Bone marrow (tissue), 2 donors: Measurements from ENCODE around the gene ELAVL4.

Source experiments
- DNase-seq, 2 donors: peaks; one replicate each; lab custom pipeline; 2025; lab: John Stamatoyannopoulos, UW

The ELAVL4 gene

GRCh38 chr1:50108497-50109059 is at the start of gene ELAVL4:
TSS of gene ELAVL4 (plus strand) at chr1:50108920. CDS start at chr1:50109190, 270 bp downstream.
- no peak for DNase-seq

GRCh38 chr1:50060279-50060678 is 48.4 kb upstream of the ELAVL4 start:
- DNase-seq, result no peak

- no peak for DNase-seq
These were observed 41.9 kb upstream of the ELAVL4 start for GRCh38 chr1:50066806-50067205.

- DNase-seq, result no peak
These were observed 33.8 kb upstream of the ELAVL4 start for GRCh38 chr1:50074931-50075330.

- DNase-seq, result no peak
These were observed 31.4 kb upstream of the ELAVL4 start for GRCh38 chr1:50077273-50077672.

GRCh38 chr1:50080904-50081586 is 27.7 kb upstream of the ELAVL4 start:
- DNase-seq, result no peak

- DNase-seq, result no peak
These were observed 24.3 kb upstream of the ELAVL4 start for GRCh38 chr1:50084389-50084788.

- DNase-seq, result no peak
These were observed 17.7 kb upstream of the ELAVL4 start for GRCh38 chr1:50091068-50091467.

- DNase-seq, result no peak
These were observed 13.0 kb upstream of the ELAVL4 start for GRCh38 chr1:50095716-50096115.

GRCh38 chr1:50097021-50097679 is 11.6 kb upstream of the ELAVL4 start:
- no peak for DNase-seq

- DNase-seq, result no peak
These were observed 10.9 kb upstream of the ELAVL4 start for GRCh38 chr1:50097791-50098190.

- DNase-seq, result no peak
These were observed 10.1 kb upstream of the ELAVL4 start for GRCh38 chr1:50098591-50099021.

- no peak for DNase-seq
These were observed 9.1 kb upstream of the ELAVL4 start for GRCh38 chr1:50099654-50100053.

GRCh38 chr1:50103615-50104081 is 5.1 kb upstream of the ELAVL4 start:
- DNase-seq, result no peak

- DNase-seq, result no peak
These were observed 3.3 kb upstream of the ELAVL4 start for GRCh38 chr1:50105433-50105832.

GRCh38 chr1:50106095-50106761 is 2.5 kb upstream of the ELAVL4 start:
- no peak for DNase-seq

GRCh38 chr1:50109116-50109515 is 396 bp downstream of the ELAVL4 start:
- DNase-seq, result no peak

GRCh38 chr1:50109647-50110075 is 941 bp downstream of the ELAVL4 start:
- DNase-seq, result no peak

- DNase-seq, result no peak
These were observed 1.4 kb downstream of the ELAVL4 start for GRCh38 chr1:50110151-50110550.

GRCh38 chr1:50110656-50111055 is 1.9 kb downstream of the ELAVL4 start:
- no peak for DNase-seq

GRCh38 chr1:50111503-50111902 is 2.8 kb downstream of the ELAVL4 start:
- no peak for DNase-seq

GRCh38 chr1:50112193-50112592 is 3.5 kb downstream of the ELAVL4 start:
- no peak for DNase-seq

- no peak for DNase-seq
These were observed 14.4 kb downstream of the ELAVL4 start for GRCh38 chr1:50123071-50123470.
